Bronchial epithelial cell (primary cell): Measurements from ENCODE around the gene ALPP. TPM values are rescaled to one million over a fixed set of nuclear protein-coding genes. Genes with fewer than 3 reads are reported as not detected.

ENCODE experiments used
- DNase-seq: peaks from one replicate; pipeline ENCODE4 v3.0.0-alpha.2; 2010; ENCODE audit warnings: low read depth
- FAIRE-seq: peaks from 2 replicates; lab custom pipeline; 2011; peaks lifted over from hg19 to GRCh38; lab: Jason Lieb, UNC
- H3K27me3 ChIP-seq: 2 replicates; pipeline ENCODE4 v1.5.1; 2011; ENCODE audit warnings: low read length; ENCODE audit not compliant: control insufficient read depth, insufficient read depth
- H3K36me3 ChIP-seq: 2 replicates; pipeline ENCODE4 v1.5.1; 2011; ENCODE audit warnings: low read length; ENCODE audit not compliant: control insufficient read depth, insufficient read depth
- H3K4me3 ChIP-seq: 2 replicates; pipeline ENCODE4 v1.5.1; 2011; ENCODE audit warnings: mild to moderate bottlenecking, low read depth, low read length, control low read depth
- CTCF ChIP-seq: IDR thresholded peaks from 2 replicates; pipeline ENCODE4 v1.5.1; 2011; ENCODE audit warnings: mild to moderate bottlenecking, moderate library complexity, low read length, control low read depth, inconsistent platforms; ENCODE audit not compliant: insufficient read depth, severe bottlenecking
- total RNA-seq: library from RNA; depleted of rRNA; stranded (reverse); fragments of >200 nt; gene quantifications from 2 replicates; pipeline ENCODE4 v1.2.1, GENCODE V29; 2014

ALPP gene
- total RNA-seq, 1 donor from 2014 or later, result not detected

GRCh38 chr2:232412986-232413385 is 34.4 kb downstream of the ALPP start:
- Histone ChIP-seq H3K4me3 (no peak overlapping the region), H3K36me3 (no peaks in the 10 kb centered on the region), H3K27me3 (peaks cover 10% of the 10 kb centered on the region)
- FAIRE-seq, result no peak
- no peak for DNase-seq
- no peak for TF ChIP-seq CTCF

DNA sequence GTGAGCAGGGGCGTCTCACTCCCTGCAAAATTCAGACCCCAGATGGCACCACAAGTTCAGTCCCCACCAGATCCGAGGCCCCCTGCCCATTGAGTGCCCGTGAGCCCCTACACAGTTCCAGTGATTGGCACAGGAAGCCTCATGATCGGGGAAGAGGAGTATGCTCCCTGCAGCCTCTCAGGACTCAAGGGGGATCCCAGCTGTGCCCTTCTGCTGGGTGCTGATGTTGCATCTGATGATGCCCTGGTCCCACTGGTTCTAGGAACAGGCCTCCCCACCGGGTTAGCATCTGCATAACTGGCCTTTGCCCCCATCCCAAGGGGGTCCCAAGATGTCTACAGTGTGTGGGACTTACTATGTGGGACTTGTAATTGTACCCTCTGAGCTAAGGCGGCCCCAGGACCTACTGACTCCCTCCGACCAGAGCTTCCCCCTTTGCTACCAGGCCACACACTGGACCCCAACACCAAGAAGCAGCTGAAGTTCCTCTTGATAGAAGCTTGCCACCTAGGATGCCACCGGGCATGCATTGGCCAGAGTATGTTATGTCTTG is 36.7 kb downstream of the ALPP start:
- FAIRE-seq, result no peak

DNA sequence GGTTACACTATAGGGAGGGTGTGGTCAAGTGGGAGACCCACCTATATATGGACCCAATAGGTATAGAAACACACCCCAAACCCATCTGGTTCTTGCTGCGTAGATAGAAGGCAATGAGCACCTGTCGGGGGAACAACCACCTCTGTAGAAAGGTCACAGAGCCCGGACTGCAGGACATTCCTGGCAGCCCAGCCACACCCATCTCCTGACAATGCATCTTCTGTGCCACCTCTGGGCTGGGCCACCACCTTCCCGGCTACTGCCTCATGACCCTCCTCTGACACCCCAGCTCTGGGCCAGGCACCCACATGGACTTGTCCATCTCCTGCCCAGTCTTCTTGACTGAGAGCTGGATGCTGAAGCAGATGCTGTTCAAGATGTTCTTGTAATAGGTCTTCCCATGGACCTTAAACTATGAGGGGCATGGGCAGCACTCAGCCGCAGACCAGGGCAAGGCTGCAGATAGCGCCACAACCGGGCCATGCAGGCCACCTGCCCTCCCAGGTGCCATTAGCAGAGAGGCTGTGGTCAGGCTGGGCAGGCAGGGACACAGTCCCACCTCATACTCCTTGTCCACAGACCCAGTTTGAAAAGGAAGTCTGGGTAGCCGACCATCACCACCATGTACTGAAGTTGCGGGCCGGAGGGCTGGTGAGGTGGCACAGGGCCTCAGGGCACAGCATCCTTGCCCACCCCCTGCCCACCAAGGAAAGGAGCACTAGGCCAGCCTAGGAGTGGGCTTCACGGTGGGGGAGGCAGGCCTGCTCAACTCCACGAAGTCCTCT is 37.4 kb downstream of the ALPP start:
- DNase-seq, result no peak
- Histone ChIP-seq H3K27me3 (peaks cover 34% of the 10 kb centered on the region), H3K36me3 (no peaks in the 10 kb centered on the region), H3K4me3 (no peak overlapping the region)
- TF ChIP-seq CTCF, result no peak
- FAIRE-seq, result no peak

More for the DNA sequence above, 36.7 kb downstream of the ALPP start:
- peaks cover 30% of the 10 kb centered on the region for H3K27me3 ChIP-seq
- no peak for DNase-seq
- TF ChIP-seq CTCF, result no peak
- no peaks in the 10 kb centered on the region for H3K36me3 ChIP-seq
- H3K4me3 ChIP-seq, result no peak overlapping the region

- no peak for DNase-seq
- Histone ChIP-seq H3K27me3 (peaks cover 43% of the 10 kb centered on the region), H3K36me3 (no peaks in the 10 kb centered on the region), H3K4me3 (no peak overlapping the region)
- no peak for TF ChIP-seq CTCF
- FAIRE-seq, result no peak
Measured at GRCh38 chr2:232416521-232417470, 38.2 kb downstream of the ALPP start.

DNA sequence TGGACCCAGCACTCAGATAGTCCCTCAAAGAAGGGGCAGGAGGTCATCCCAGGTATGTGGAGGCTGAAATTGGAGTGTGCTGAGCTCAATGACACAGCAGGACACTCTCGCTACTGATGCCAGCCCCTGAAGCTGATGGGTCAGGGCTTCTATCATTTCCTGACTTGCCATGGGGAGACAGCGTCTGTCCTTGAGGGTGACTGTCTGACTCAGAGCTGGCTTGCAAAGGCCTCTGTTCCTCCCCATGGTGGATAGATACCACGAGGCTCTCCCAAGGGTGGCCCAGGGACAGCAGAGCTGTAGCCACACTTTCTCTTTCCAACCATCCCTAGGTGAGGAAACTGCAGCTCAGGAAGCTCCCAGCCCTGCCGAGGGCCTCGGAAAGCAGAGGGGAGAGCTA is 38.9 kb downstream of the ALPP start:
- no peak for TF ChIP-seq CTCF
- peaks cover 43% of the 10 kb centered on the region for H3K27me3 ChIP-seq
- no peak for FAIRE-seq
- no peak for DNase-seq
- H3K4me3 ChIP-seq, result no peak overlapping the region
- no peaks in the 10 kb centered on the region for H3K36me3 ChIP-seq
